Left renal pelvis (tissue), 4 donors: ENCODE data around the gene PLIN5. TPM values are rescaled to one million over a fixed set of nuclear protein-coding genes. Genes with fewer than 3 reads are reported as not detected.

Experiments
- DNase-seq, 4 donors: peaks; one replicate each; pipeline ENCODE4 v3.0.0-alpha.2; 2013; ENCODE audit warnings: low read depth in 4 of 4, low spot score in 3 of 4
- polyA plus RNA-seq, 4 donors: library from polyadenylated mRNA; unstranded; fragments of 120-200 nt; gene quantifications; one replicate each; pipeline ENCODE4 v1.2.1, GENCODE V29; 2013; ENCODE audit not compliant: insufficient read length in 4 of 4

The PLIN5 gene
- polyA plus RNA-seq, 4 donors, result 0.96 to 10.9 (median 3.0) TPM

GRCh38 chr19:4507804-4508203 is 27.2 kb downstream of the PLIN5 start:
- no peak for DNase-seq

- no peak for DNase-seq
These were observed 27.9 kb downstream of the PLIN5 start for GRCh38 chr19:4507150-4507452.

- DNase-seq, result no peak
These were observed 28.4 kb downstream of the PLIN5 start for GRCh38 chr19:4506449-4507149.

DNA sequence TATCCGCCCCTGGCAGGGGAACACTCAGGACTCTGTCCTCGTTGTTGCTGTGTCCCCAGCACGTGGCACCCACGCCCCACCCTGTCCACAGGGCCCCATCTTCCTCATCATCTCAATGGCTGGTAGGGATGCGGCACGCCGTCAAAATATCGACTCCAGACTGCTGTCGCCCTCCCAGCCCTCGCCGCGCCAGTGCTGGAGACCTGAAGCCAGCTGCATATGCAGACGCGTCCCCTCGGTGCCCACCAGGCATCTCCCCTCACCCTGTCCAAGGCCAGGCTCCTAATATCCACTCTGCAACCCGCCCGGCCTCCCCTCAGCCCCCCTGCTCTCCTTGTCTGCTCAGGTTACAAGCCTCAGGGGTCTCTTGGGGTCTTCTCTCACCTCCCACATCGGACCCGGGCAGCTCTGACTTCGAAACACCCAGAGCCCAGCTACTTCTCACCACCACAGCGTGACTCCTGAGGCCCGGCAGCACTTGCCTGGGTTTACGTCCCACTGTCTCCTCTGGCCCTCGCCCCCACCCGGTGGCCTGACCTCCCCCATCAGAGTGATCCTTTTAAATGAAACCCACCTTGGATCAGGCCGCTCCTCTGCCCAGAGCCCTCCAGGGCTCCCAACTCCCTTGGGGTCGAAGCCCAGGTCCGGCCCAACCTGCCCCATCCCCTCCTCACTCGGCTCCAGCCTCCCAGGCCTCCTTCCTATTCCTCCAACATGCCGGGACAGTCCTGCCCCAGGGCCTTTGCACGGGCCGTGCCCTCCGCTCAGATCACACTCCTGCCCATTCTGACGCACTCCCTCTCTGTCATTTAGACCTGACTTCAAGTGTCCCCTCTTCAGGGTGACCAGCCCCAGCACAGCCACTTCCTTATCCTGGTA is 29.2 kb downstream of the PLIN5 start:
- no peak for DNase-seq

DNA sequence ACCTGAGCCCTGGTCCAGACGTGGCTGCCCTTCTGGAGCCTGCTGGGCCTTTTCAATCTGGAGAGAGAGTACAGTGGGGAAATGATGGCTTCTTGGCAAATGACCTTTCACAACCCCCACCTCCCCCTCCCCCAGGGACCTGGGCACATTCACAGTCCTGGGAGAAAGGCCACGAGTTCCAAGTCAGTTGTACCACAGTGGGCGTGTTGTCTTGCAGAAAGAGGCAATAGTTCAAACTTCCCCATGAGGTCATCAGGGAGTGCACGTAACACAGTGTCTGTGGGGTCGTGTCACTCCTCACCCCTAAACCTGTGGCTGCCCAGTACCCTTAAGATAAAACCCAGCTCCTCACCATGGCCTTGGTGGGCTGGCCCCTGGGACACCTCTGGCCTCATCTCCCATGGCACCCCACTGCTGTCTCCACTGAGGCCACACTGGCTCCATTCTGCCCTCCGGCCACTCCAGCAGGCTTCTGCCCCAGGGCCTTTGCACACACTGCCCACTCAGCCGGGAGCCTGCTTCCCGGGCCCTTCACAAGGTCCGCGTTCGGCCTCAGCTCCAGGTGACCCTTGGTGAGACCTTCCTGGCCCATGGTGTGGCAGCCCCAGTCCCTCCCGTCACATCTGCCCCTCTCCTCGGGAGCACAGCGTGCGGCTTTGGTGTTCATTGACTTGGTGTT is 30.0 kb downstream of the PLIN5 start:
- no peak for DNase-seq

- no peak for DNase-seq
These were observed 30.7 kb downstream of the PLIN5 start for GRCh38 chr19:4504297-4504701.

DNA sequence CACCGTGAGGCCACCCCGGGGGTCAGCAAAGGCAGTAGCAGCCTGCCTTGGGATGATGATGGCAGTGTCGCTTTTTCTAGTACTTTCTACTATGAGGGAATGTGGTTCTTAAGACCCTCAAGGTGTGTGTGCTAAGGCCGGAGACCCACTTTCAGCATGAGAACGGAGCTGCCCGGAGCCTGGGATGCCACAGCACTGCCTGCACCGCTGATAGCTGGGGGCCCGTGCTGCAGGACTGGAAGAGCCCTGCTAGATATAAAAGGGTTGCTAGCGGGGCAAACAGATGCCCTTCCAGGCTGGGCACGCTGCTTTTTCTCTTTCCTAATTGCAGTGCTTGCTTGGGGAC is 31.2 kb downstream of the PLIN5 start:
- no peak for DNase-seq

DNA sequence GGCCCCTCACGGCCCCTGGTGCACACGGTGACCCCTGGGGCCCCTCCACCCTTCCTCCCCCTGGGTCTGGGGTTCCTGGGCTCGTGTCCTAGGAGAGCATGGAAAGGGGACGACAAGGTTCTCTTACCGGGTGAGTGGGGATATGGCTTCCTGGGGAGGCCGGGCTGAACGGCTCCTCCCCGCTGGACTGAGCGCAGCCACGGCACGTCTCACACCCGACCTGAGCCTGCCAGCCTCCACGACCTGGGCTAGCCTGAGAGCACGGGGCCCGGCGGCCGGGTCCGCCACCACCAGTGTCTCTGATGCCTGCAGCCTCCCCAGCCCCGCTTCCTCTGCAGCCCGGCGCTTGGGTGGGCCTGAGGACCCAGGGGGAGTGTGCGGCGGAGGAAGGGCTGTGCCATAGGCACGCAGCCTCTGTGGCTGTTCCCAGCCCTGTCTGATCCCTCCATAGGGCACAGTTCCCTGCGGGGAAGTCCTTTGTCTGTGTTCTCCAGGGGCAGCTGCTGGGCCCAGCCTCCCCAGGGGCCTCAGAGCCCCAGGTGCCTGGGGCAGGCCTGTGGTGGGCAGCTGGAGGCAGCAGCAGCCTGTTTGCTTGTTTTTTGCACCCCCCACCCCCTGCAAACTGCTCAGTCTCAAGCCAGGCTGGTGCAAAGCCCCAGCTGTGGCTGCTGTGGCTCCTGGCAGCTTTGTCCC is 31.7 kb downstream of the PLIN5 start:
- DNase-seq, result no peak

DNA sequence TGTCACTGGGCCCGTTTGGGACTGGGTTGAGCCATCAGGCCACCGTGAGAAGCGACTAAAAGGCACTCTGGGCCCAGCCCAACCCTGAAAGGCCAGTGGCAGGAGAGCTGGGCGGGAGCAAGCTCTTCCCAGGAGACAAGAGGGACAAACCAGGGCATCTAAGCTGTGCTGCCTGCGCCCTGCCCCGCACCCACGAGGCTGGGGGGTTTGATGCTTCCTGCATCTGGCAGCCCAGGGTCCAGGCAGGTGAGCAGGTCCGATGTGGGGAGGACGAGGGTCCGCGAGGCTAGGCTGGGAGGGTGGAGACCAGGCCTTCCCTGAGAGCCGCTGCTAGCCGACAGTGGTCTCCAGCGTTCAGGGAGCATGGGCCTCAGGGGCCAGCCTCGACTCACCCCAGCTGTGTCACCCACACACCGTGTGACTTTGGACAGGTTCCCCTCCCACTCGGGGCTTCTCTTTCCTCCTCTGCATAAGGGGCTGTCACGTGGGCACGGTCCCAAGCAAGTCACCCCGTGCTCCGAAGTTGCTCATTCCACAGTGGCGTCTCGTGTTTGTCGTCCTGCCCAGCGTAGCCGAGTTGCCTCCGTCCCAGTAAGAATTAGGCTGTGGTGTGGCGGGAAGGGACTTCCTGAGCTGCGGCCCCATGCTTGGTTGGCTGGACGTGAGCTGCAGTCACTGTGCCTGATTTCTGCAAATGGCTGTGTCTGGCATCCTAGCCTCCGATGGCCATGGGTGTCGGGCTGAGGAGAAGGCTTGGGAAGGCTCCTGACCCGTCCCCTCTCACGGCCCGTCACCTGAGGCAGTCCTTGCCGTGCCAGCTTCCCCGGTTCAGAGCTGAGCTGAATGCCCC is 32.5 kb downstream of the PLIN5 start:
- DNase-seq, result no peak

GRCh38 chr19:4501691-4502090 is 33.3 kb downstream of the PLIN5 start:
- DNase-seq, result no peak

GRCh38 chr19:4500841-4501591 is 34.0 kb downstream of the PLIN5 start:
- DNase-seq, result no peak

DNA sequence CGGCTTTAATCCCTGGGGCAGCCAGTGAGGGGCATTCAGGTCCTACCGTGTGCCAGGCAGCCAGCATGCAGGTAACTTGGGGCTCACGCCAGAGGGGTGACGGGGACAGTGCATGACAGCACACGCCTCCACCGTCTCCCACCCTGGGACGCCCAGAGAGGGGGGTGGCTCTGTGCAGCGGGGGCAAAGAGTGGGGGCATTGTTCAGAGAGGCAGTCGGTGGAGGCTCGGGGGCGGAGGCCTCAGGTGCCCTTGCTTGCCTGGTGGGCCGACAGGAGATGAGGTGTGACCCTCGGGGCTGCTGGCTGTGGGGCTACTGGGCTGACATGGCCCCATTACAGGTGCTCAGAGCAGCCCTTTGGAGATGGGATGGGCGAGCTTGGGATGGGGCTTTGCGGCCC is 35.2 kb downstream of the PLIN5 start:
- no peak for DNase-seq

DNA sequence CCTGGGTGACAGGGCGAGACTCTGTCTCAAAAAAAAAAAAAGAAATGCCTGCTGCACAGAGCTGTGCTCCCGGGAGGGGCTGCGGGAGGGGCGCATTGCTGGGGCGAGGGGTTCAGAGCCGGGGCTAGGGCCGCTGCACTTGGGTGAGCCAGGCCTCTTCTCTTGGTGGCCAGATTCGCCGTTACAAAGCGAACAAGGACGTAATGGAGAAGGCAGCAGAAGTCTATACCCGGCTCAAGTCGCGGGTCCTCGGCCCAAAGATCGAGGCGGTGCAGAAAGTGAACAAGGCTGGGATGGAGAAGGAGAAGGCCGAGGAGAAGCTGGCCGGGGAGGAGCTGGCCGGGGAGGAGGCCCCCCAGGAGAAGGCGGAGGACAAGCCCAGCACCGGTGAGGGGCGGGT is 35.7 kb downstream of the PLIN5 start:
- DNase-seq, result no peak

DNA sequence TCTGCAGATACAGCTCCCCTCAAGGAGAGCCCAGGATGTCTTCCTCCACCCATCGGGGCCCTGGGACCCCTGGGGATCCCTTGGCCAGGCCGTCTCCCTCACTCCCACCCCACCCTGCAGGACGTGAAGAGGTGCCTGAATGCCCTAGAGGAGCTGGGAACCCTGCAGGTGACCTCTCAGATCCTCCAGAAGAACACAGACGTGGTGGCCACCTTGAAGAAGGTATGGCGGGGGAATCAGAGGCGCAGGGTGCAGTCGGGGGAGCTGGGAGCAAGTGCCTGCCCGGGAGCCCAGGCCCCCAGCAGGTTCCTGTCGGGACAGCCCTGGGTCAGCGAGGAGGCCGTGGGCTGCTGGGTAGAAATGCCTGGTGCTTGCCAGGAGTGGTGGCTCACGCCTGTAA is 36.3 kb downstream of the PLIN5 start:
- no peak for DNase-seq

DNA sequence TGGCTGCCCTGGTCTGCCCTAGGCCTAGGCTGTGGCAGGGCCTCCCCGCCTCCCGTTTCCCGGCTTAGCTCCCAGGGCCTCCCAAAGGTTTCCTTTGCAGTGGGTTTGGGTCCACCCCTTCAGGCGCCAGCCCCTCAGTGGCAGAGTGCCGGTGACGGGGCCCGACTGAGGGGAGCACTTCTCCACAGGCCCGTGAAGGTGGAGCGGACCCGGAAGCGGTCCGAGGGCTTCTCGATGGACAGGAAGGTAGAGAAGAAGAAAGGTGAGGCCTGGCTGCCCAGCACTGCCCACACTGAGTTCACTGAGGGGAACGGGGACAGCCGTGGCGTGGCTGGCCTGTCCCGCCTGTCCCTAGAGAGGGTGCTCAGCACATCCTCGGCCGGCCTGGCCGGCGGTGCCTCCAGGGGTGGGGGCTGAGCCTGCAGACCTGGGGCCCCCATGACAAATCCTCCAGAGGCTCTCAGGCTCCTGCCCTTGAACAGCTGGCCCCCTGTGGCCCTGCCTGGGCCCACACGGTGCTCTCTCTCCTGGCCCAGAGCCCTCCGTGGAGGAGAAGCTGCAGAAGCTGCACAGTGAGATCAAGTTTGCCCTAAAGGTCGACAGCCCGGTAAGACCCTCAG is 37.1 kb downstream of the PLIN5 start:
- DNase-seq, result no peak

- DNase-seq, result no peak
These were observed 38.7 kb downstream of the PLIN5 start for GRCh38 chr19:4496304-4496703.

DNA sequence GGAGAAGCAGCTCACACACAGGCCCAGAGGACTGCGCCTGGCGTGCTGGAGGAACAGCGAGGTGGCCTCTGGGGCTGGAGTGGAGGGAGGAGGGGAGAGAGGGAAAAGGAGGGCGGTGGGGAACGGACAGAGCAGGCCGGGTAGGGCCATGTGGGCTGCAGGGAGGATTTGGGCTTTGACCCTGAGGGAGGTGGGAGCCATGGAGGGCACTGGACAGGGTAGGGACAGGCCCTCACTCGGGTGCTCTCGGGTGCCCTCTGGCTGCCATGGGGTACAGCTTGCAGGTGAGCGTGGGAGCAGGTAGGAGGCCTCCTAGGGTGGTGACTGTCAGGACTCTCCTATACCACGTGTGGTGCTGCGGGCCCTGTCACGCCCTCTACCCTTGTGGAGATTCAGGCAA is 39.6 kb downstream of the PLIN5 start:
- no peak for DNase-seq

GRCh38 chr19:4494691-4495064 is 40.3 kb downstream of the PLIN5 start:
- no peak for DNase-seq
